NCI-H345 treated with DMSO at 0.1 percent for 48 hours (cell line): ENCODE measurements around the gene RSPO3.
"Not testable (repeated sequence)": the region's sequence is repeated elsewhere in the genome, so short reads cannot be mapped to it uniquely, and the experiment has no call there.

Source experiments
- DNase-seq: peaks from one replicate; lab custom pipeline; 2025; ENCODE audit not compliant: unreplicated experiment; lab: John Stamatoyannopoulos, UW

Gene RSPO3

GRCh38 chr6:127118298-127119101 is at the start of gene RSPO3:
Gene RSPO3 (plus strand): TSS chr6:127118671. CDS start chr6:127119193, 522 bp downstream.
- no peak for DNase-seq

GRCh38 chr6:127069659-127070279 is 48.7 kb upstream of the RSPO3 start:
- no peak for DNase-seq

- DNase-seq, result no peak
Measured at GRCh38 chr6:127073222-127073621, 45.2 kb upstream of the RSPO3 start.

GRCh38 chr6:127076466-127076865 is 42.0 kb upstream of the RSPO3 start:
- DNase-seq, result no peak

GRCh38 chr6:127077886-127078285 is 40.6 kb upstream of the RSPO3 start:
- no peak for DNase-seq

GRCh38 chr6:127078669-127079068 is 39.8 kb upstream of the RSPO3 start:
- DNase-seq, result no peak

DNA sequence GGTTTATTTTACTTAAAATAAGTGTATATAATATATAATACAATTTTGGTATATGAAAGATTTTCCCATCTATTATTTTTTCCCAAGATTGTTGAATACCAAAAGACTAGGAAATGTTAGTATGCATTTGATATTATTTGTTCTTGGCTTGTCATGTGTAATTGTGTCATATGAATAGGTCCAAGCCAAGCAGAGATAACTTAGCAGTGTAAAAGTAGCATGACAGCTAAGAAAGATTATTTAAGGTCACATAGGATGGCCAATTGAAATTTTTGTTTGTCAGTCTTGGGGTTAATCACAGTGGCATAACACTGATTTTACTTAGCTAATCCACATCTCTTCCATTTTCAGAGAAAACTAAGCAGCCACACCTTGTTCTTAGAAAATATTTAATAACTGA is 38.8 kb upstream of the RSPO3 start:
- DNase-seq, result no peak

GRCh38 chr6:127080081-127080480 is 38.4 kb upstream of the RSPO3 start:
- DNase-seq, result no peak

- DNase-seq, result no peak
Measured at GRCh38 chr6:127083231-127083962, 35.1 kb upstream of the RSPO3 start.

DNA sequence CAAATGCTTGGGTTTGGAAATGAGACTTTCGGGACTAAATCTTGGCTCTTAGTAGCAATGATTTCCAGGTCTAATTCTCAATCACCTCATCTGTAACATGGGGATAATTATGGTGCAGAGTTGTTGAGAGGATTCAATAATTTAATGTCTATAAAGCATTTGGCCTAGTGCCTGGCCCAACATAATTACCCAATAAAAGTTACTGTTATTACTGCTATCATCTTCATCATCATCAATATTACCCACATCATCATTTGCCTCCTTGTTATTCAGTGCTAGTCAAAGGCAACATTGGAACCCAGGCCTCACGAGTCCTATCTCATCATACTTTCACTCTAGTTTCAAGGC is 34.5 kb upstream of the RSPO3 start:
- no peak for DNase-seq

GRCh38 chr6:127085181-127085580 is 33.3 kb upstream of the RSPO3 start:
- no peak for DNase-seq

- no peak for DNase-seq
Measured at GRCh38 chr6:127090051-127090450, 28.4 kb upstream of the RSPO3 start.

GRCh38 chr6:127092466-127092865 is 26.0 kb upstream of the RSPO3 start:
- DNase-seq, result no peak

DNA sequence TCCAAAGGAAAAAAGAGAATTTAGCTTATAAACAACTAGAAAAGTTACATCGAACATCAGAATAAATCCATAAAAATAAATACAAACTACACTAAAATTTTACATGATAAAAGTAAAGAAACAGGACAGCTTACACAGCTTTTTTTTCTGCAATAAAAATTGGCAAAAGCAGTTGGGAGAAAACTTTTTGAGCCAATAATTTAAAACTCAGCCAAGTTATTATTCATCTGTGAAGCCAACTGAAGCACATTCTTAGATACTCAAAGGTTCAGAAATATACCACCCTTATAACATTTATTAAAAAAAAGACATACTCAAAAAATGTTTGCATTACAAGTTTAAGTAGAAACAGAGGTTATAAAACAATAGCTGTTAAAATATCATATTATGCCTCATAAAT is 23.7 kb upstream of the RSPO3 start:
- DNase-seq, result no peak

- no peak for DNase-seq
Measured at GRCh38 chr6:127096167-127096566, 22.3 kb upstream of the RSPO3 start.

- not testable (repeated sequence) for DNase-seq
Measured at GRCh38 chr6:127097442-127097841, 21.0 kb upstream of the RSPO3 start.

DNA sequence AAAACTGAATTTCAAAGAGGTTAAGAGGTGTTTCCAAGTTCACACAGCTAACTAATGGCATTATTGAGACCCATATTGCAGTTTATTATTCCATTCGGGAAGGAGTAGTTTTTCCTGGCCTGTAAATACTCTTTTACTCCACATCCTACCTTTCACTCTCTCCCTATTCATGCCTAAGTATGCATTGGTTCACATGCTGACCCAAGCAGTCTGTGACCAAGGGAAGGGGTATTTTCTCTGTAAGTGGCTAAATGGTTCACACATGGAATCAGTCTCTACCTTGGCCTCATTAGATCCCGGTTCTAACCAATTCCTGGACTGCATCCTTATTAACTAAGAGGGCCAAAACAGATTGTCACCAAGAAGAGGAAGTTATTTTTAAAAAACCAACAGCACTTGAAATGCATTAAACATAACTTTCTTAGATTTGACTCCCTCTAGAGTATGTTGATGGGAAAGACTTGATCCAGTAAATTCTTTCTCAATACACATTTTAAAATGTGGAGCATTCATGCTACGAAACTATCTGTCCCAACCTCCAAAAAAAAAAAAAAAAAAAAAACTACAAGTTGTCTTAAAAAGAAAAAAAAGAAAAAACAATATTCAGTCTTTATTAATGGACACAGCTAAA is 17.8 kb upstream of the RSPO3 start:
- DNase-seq, result no peak

DNA sequence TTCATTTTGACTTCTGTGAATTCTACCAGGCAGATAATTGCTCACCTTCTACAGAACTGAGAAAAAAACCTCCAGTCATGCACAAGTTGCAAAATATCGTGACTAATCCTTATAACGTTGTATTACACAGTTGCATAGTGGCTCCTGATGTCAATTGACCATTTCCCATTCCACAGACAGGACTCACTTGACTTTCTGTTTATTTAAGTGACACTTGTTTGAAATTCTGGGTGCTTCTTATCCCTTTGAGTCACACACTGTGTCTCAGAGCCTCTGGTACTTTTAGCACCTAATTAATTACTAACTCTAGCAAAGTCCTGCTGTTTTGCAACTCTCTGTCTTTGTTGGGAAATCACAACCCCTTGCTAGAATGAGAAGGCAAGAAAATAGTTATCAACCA is 16.2 kb upstream of the RSPO3 start:
- DNase-seq, result no peak

DNA sequence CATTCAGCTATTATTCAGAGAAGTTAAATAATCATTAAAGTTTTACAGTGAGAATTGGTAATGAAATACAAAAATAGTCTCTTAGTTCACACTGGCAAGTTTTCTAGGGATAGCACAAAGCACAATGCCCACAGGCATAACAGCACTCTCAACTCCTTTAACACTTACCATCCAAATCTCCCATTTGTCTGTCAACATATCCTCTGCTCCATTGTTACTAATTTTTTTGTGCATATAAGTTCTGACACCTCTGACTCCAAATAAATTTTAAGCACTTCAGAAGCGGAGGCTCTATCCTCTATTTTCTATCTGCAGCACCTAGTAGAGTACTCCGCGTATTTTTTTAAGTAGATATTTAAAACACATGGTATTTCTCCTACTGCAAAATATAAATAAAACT is 15.6 kb upstream of the RSPO3 start:
- DNase-seq, result no peak

DNA sequence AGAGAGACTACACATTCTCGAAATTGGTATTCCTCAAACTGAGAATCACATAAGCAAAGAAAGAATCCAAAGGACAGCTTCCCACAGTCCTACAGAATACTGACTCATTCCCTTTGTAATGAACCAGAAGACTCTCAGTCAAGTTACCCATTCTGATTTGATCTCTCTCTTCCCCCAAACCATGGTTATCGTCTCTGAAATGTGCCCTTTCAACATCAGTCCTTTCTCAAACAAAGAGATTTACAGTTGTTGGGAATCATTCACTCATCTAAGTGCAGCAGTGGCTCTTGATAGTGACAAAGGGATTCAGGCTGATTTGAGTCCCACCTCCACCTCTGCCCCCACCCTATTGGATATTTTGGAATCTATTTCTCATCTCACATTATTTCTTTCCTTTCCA is 15.0 kb upstream of the RSPO3 start:
- no peak for DNase-seq

GRCh38 chr6:127107916-127108315 is 10.6 kb upstream of the RSPO3 start:
- DNase-seq, result no peak

- DNase-seq, result no peak
Measured at GRCh38 chr6:127110712-127111111, 7.8 kb upstream of the RSPO3 start.
